ENCODE measurements around the gene ISLR.

DNA sequence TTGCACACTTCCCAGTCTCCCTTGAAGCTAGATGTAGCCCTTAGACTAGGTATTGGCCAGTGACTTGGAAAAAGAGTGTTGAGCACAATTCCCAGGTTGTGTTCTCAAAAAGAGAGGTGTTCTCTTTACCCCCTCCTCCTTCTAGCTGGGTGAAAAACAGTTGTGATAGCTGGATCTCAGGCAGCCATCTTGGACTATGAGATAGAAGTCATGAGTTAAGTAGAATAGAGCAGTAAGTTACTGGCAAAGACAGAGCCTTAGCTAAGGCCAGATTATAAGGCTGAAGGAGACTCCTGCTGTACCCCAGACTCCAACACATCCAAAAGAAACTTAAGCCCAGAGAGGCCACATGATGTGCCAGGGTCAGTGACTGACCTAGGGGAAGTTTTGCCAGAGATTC lies 37.2 kb downstream of the ISLR start:
- TF ChIP-seq EP300 (IDR thresholded peaks at IDR 0.05; ENCODE audit: borderline replicate concordance in 1 of 2, low read depth in 2 of 2, low read length in 2 of 2) (no peak), POLR2AphosphoS5 (IDR thresholded peaks at IDR 0.05; ENCODE audit: low read depth, low read length) (no peak), SRF (IDR thresholded peaks at IDR 0.05; ENCODE audit: low read depth, low read length) (no peak), SIN3A (conservative IDR thresholded peaks at IDR 0.05 in 1 of 2, IDR thresholded peaks at IDR 0.05 in 1 of 2; ENCODE audit: low read depth in 1 of 2, low read length in 2 of 2) (no peak), ZNF274 (IDR thresholded peaks at IDR 0.05; ENCODE audit: borderline replicate concordance, extremely low read depth, low read length) (no peak), BACH1 (IDR thresholded peaks at IDR 0.05; ENCODE audit: low read length) (no peak), KDM5A (IDR thresholded peaks at IDR 0.05; ENCODE audit: low read length) (no peak), SUZ12 (IDR thresholded peaks at IDR 0.05; ENCODE audit: low read length) (no peak)
- TF ChIP-seq, protein P1, sequence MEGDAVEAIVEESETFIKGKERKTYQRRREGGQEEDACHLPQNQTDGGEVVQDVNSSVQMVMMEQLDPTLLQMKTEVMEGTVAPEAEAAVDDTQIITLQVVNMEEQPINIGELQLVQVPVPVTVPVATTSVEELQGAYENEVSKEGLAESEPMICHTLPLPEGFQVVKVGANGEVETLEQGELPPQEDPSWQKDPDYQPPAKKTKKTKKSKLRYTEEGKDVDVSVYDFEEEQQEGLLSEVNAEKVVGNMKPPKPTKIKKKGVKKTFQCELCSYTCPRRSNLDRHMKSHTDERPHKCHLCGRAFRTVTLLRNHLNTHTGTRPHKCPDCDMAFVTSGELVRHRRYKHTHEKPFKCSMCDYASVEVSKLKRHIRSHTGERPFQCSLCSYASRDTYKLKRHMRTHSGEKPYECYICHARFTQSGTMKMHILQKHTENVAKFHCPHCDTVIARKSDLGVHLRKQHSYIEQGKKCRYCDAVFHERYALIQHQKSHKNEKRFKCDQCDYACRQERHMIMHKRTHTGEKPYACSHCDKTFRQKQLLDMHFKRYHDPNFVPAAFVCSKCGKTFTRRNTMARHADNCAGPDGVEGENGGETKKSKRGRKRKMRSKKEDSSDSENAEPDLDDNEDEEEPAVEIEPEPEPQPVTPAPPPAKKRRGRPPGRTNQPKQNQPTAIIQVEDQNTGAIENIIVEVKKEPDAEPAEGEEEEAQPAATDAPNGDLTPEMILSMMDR (IDR thresholded peaks at IDR 0.05; ENCODE audit: control extremely low read depth in 1 of 3, insufficient read depth in 1 of 3, low read depth in 1 of 3, low read length in 3 of 3): no peak

All from H1 (cell line).